Cardiac muscle cell (in vitro differentiated cells and primary cell): ENCODE measurements around the gene PAAF1. TPM values are rescaled to one million over a fixed set of nuclear protein-coding genes. Genes with fewer than 3 reads are reported as not detected.
A peak's percentile ranks its signal among the peaks of the same experiment; 100 is the strongest.

Source experiments
- DNase-seq, 2 donors: peaks; one replicate each; pipeline versions ENCODE4 v3.0.0 to v3.0.0-alpha.2; 2010 to 2017; ENCODE audit warnings: low read depth in 1 of 2, low spot score in 1 of 2
- H3K27ac ChIP-seq: fragments of 200-600 bp; sonication (generic); 2 replicates; pipeline ENCODE4 v1.5.1; 2016
- H3K27me3 ChIP-seq: fragments of 200-600 bp; sonication (generic); 2 replicates; pipeline ENCODE4 v1.6.0; 2016; ENCODE audit warnings: control low read depth
- H3K36me3 ChIP-seq: fragments of 200-600 bp; sonication (generic); 2 replicates; pipeline ENCODE4 v1.5.1; 2016; ENCODE audit warnings: control low read depth
- H3K4me1 ChIP-seq: fragments of 200-600 bp; sonication (generic); 2 replicates; pipeline ENCODE4 v1.8.1; 2017; ENCODE audit warnings: low read depth, mild to moderate bottlenecking, mixed run types
- H3K4me3 ChIP-seq: fragments of 200-600 bp; sonication (generic); 2 replicates; pipeline ENCODE4 v1.5.1; 2016; ENCODE audit warnings: mild to moderate bottlenecking
- H3K9me3 ChIP-seq: fragments of 200-600 bp; sonication (generic); 2 replicates; pipeline ENCODE4 v1.5.1; 2017; ENCODE audit warnings: low read depth, mild to moderate bottlenecking, control low read depth
- polyA plus RNA-seq: library from polyadenylated mRNA; unstranded; fragments of >200 nt; fragmentation: Nextera tagmentation; extraction: Ambion mirVana; gene quantifications from 2 replicates; pipeline ENCODE4 v1.2.1, GENCODE V29; 2016
- total RNA-seq: library from RNA; depleted of rRNA; stranded (reverse); fragments of >200 nt; gene quantifications from 2 replicates; pipeline ENCODE4 v1.2.3, GENCODE V29; 2016
- TF ChIP-seq, protein P1 (sequence below): IDR thresholded peaks from 2 replicates; pipeline ENCODE4 v1.5.1; 2012; ENCODE audit warnings: low read depth, mild to moderate bottlenecking, low read length

PAAF1 gene
- total and polyA plus RNA-seq, 2 experiments from 2014 or later: 63.9 to 97.2 TPM

DNA sequence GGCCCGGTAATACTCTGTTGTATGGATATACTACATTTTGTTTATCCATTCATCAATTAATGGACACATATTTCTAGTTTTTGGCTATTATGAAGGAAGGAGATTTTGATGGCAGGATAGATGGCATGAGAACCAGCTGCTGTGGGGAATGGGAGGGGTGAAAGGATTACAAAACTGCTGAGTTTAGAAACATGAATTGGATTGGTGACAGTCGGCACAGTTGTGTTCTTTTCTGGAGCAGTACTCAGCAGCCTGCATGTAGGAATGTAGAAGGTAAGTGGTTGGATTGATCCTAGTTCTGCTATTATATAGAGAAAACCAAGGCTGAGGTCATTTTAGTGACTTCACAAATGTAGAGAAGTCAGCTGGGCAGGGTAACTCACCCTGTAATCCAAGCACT, 7.1 kb downstream of the PAAF1 start:
- Histone ChIP-seq H3K27ac (no peak overlapping the region), H3K36me3 (peaks cover 7% of the 10 kb centered on the region), H3K27me3 (no peaks in the 10 kb centered on the region), H3K4me1 (no peaks in the 10 kb centered on the region), H3K9me3 (no peaks in the 10 kb centered on the region), H3K4me3 (no peak overlapping the region)
- no peak for DNase-seq
- TF ChIP-seq, protein P1, sequence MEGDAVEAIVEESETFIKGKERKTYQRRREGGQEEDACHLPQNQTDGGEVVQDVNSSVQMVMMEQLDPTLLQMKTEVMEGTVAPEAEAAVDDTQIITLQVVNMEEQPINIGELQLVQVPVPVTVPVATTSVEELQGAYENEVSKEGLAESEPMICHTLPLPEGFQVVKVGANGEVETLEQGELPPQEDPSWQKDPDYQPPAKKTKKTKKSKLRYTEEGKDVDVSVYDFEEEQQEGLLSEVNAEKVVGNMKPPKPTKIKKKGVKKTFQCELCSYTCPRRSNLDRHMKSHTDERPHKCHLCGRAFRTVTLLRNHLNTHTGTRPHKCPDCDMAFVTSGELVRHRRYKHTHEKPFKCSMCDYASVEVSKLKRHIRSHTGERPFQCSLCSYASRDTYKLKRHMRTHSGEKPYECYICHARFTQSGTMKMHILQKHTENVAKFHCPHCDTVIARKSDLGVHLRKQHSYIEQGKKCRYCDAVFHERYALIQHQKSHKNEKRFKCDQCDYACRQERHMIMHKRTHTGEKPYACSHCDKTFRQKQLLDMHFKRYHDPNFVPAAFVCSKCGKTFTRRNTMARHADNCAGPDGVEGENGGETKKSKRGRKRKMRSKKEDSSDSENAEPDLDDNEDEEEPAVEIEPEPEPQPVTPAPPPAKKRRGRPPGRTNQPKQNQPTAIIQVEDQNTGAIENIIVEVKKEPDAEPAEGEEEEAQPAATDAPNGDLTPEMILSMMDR: no peak

DNA sequence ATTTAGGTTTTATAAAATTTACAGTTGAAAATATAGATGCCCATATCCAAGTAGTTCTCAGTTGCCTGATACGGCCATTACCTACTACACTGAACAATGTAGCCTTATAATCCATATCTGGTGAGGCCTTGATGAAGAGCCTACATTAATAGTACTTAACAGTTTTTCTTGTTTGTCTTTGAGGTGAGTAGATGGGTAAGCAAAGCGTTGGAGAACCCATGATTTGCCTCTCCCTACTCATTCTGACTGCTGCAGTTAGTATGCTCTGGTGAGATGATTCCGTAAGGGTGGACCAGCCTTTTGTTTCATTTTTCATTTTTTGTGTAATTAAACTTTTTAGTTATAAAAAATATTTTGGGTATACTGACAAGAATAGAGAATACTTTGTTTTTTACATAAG, 11.4 kb downstream of the PAAF1 start:
- Histone ChIP-seq H3K4me1 (no peaks in the 10 kb centered on the region), H3K36me3 (peaks cover 23% of the 10 kb centered on the region), H3K9me3 (no peaks in the 10 kb centered on the region), H3K4me3 (no peak overlapping the region), H3K27me3 (no peaks in the 10 kb centered on the region), H3K27ac (no peak overlapping the region)
- TF ChIP-seq, protein P1: no peak
- no peak for DNase-seq

DNA sequence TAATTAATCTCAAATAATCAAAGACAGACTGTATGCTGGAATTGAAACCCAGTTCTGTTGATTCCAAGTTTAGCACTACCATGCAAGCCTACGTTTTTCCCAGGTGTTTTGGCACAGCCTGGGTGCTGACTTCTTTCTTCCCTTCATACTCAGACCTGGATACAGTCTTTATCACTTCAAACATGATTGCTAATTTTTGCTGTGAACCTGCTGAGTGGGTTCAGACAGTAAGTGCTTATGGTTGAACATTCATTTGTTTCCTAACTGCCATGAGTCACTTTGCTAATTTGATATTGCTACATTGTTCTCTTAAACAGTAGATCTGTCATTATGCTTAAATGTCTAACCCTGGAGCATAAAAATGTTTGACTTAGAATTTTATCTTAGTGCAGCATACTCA, 12.2 kb downstream of the PAAF1 start:
- no peaks in the 10 kb centered on the region for H3K27me3 ChIP-seq
- no peak overlapping the region for H3K4me3 ChIP-seq
- H3K36me3 ChIP-seq: peaks cover 21% of the 10 kb centered on the region
- no peaks in the 10 kb centered on the region for H3K4me1 ChIP-seq
- no peaks in the 10 kb centered on the region for H3K9me3 ChIP-seq
- peak in 1 of 2 donors; percentile 20 for DNase-seq
- no peak overlapping the region for H3K27ac ChIP-seq
- TF ChIP-seq, protein P1: no peak

- no peak for DNase-seq
- no peaks in the 10 kb centered on the region for H3K27me3 ChIP-seq
- no peak overlapping the region for H3K27ac ChIP-seq
- H3K4me1 ChIP-seq: no peaks in the 10 kb centered on the region
- no peak overlapping the region for H3K4me3 ChIP-seq
- TF ChIP-seq, protein P1: no peak
- H3K9me3 ChIP-seq: no peaks in the 10 kb centered on the region
- peaks cover 21% of the 10 kb centered on the region for H3K36me3 ChIP-seq
Observed at GRCh38 chr11:73889536-73889935, 12.7 kb downstream of the PAAF1 start.

- H3K4me3 ChIP-seq: no peak overlapping the region
Observed at GRCh38 chr11:73893041-73893440, 16.2 kb downstream of the PAAF1 start.

More at GRCh38 chr11:73893041-73893440, 16.2 kb downstream of the PAAF1 start:
- no peak overlapping the region for H3K27ac ChIP-seq
- no peaks in the 10 kb centered on the region for H3K27me3 ChIP-seq
- peaks cover 16% of the 10 kb centered on the region for H3K36me3 ChIP-seq
- no peaks in the 10 kb centered on the region for H3K9me3 ChIP-seq
- no peak for DNase-seq
- H3K4me1 ChIP-seq: no peaks in the 10 kb centered on the region
- TF ChIP-seq, protein P1: no peak
